Neural crest cell (in vitro differentiated cells): ENCODE results near the gene ARHGAP15. TPM values are rescaled to one million over a fixed set of nuclear protein-coding genes. Genes with fewer than 3 reads are reported as not detected.
A peak's percentile ranks its signal among the peaks of the same experiment; 100 is the strongest.

Experiments
- DNase-seq: peaks from one replicate; pipeline ENCODE4 v3.0.0; 2021; ENCODE audit warnings: low read depth, mixed read lengths, low spot score
- H3K27ac Mint-ChIP-seq: one replicate; pipeline ENCODE4 v1.8.0; 2021; ENCODE audit warnings: mild to moderate bottlenecking, mixed read lengths; ENCODE audit not compliant: unreplicated experiment
- H3K27me3 Mint-ChIP-seq: 2 replicates; pipeline ENCODE4 v1.8.0; 2021; ENCODE audit warnings: low read depth, mild to moderate bottlenecking, mixed read lengths
- H3K36me3 Mint-ChIP-seq: 2 replicates; pipeline ENCODE4 v1.8.0; 2021; ENCODE audit warnings: low read depth, mild to moderate bottlenecking, mixed read lengths
- H3K4me1 Mint-ChIP-seq: 2 replicates; pipeline ENCODE4 v1.8.0; 2021; ENCODE audit warnings: mixed read lengths
- H3K4me3 Mint-ChIP-seq: one replicate; pipeline ENCODE4 v1.8.0; 2021; ENCODE audit warnings: mild to moderate bottlenecking, mixed read lengths
- H3K9me3 Mint-ChIP-seq: 2 replicates; pipeline ENCODE4 v1.8.0; 2021; ENCODE audit warnings: mixed read lengths
- CTCF ChIP-seq: fragments of 200-600 bp; sonication (generic); conservative IDR thresholded peaks from 2 replicates; pipeline ENCODE4 v1.5.0; 2021; ENCODE audit warnings: antibody characterized with exemption, mild to moderate bottlenecking
- total RNA-seq: library from RNA; stranded (reverse); gene quantifications from 2 replicates; pipeline ENCODE4 v1.2.1, GENCODE V29; 2021

ARHGAP15 gene
- total RNA-seq, 1 donor from 2014 or later: 2.8 TPM

GRCh38 chr2:143545059-143545948 lies 416.1 kb downstream of the ARHGAP15 start:
- no peak overlapping the region for H3K27ac Mint-ChIP-seq
- H3K4me3 Mint-ChIP-seq: no peak overlapping the region
- H3K36me3 Mint-ChIP-seq: peaks cover 4% of the 10 kb centered on the region
- TF ChIP-seq CTCF: no peak
- no peak for DNase-seq
- H3K4me1 Mint-ChIP-seq: peaks cover 10% of the 10 kb centered on the region
- peaks cover 8% of the 10 kb centered on the region for H3K9me3 Mint-ChIP-seq
- H3K27me3 Mint-ChIP-seq: no peaks in the 10 kb centered on the region

GRCh38 chr2:143545949-143546255 lies 416.7 kb downstream of the ARHGAP15 start:
- peaks cover 5% of the 10 kb centered on the region for H3K9me3 Mint-ChIP-seq
- no peak for TF ChIP-seq CTCF
- peaks cover 2% of the 10 kb centered on the region for H3K36me3 Mint-ChIP-seq
- no peak overlapping the region for H3K4me3 Mint-ChIP-seq
- peaks cover 10% of the 10 kb centered on the region for H3K4me1 Mint-ChIP-seq
- no peaks in the 10 kb centered on the region for H3K27me3 Mint-ChIP-seq
- no peak for DNase-seq
- peak overlapping the region; percentile 37 for H3K27ac Mint-ChIP-seq

GRCh38 chr2:143548032-143548431 lies 418.8 kb downstream of the ARHGAP15 start:
- Mint-ChIP-seq H3K4me1 (peaks cover 10% of the 10 kb centered on the region), H3K27me3 (no peaks in the 10 kb centered on the region), H3K27ac (no peak overlapping the region), H3K36me3 (peaks cover 2% of the 10 kb centered on the region), H3K9me3 (peaks cover 2% of the 10 kb centered on the region), H3K4me3 (no peak overlapping the region)
- no peak for DNase-seq
- TF ChIP-seq CTCF: no peak

GRCh38 chr2:143550500-143550899 lies 421.3 kb downstream of the ARHGAP15 start:
- no peak overlapping the region for H3K4me3 Mint-ChIP-seq
- peaks cover 5% of the 10 kb centered on the region for H3K4me1 Mint-ChIP-seq
- no peak overlapping the region for H3K27ac Mint-ChIP-seq
- TF ChIP-seq CTCF: no peak
- H3K9me3 Mint-ChIP-seq: no peaks in the 10 kb centered on the region
- no peaks in the 10 kb centered on the region for H3K27me3 Mint-ChIP-seq
- H3K36me3 Mint-ChIP-seq: no peaks in the 10 kb centered on the region
- DNase-seq: no peak

GRCh38 chr2:143551971-143552650 lies 422.9 kb downstream of the ARHGAP15 start:
- TF ChIP-seq CTCF: no peak
- Mint-ChIP-seq H3K4me3 (no peak overlapping the region), H3K27ac (no peak overlapping the region), H3K27me3 (no peaks in the 10 kb centered on the region), H3K9me3 (peaks cover 3% of the 10 kb centered on the region), H3K4me1 (no peaks in the 10 kb centered on the region), H3K36me3 (no peaks in the 10 kb centered on the region)
- no peak for DNase-seq
